ENCODE measurements around the gene SIPA1L3.

DNA sequence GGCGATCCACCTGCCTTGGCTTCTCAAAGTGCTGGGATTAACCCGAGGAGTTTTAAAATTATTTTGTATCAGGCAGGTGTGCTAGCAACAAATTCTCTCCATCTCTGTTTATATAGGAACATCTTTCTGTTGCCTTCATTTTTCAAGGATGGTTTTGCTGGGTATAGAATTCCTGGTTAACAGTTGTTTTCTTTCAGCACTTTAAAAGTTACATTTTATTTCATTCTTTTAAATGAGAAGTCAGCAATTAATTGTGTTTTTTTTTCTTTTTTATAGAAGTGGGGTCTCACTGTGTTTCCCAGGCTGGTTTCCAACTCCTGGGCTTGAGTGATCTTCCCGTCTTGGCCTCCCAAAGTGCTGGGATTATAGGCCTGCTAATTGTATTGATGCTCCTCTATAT lies 273.1 kb downstream of the SIPA1L3 start:
- TF ChIP-seq, protein P1, sequence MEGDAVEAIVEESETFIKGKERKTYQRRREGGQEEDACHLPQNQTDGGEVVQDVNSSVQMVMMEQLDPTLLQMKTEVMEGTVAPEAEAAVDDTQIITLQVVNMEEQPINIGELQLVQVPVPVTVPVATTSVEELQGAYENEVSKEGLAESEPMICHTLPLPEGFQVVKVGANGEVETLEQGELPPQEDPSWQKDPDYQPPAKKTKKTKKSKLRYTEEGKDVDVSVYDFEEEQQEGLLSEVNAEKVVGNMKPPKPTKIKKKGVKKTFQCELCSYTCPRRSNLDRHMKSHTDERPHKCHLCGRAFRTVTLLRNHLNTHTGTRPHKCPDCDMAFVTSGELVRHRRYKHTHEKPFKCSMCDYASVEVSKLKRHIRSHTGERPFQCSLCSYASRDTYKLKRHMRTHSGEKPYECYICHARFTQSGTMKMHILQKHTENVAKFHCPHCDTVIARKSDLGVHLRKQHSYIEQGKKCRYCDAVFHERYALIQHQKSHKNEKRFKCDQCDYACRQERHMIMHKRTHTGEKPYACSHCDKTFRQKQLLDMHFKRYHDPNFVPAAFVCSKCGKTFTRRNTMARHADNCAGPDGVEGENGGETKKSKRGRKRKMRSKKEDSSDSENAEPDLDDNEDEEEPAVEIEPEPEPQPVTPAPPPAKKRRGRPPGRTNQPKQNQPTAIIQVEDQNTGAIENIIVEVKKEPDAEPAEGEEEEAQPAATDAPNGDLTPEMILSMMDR (IDR thresholded peaks at IDR 0.05) = no peak
- TF ChIP-seq POLR2A (IDR thresholded peaks at IDR 0.05) = no peak

Measured in lower leg skin (tissue), 3 donors.